ENCODE data around the gene PCDHA1. TPM values are rescaled to one million over a fixed set of nuclear protein-coding genes. Genes with fewer than 3 reads are reported as not detected.
"Not testable (repeated sequence)": the region's sequence is repeated elsewhere in the genome, so short reads cannot be mapped to it uniquely, and the experiment has no call there.

The PCDHA1 gene
- total RNA-seq, 1 experiment from 2014 or later = not detected

DNA sequence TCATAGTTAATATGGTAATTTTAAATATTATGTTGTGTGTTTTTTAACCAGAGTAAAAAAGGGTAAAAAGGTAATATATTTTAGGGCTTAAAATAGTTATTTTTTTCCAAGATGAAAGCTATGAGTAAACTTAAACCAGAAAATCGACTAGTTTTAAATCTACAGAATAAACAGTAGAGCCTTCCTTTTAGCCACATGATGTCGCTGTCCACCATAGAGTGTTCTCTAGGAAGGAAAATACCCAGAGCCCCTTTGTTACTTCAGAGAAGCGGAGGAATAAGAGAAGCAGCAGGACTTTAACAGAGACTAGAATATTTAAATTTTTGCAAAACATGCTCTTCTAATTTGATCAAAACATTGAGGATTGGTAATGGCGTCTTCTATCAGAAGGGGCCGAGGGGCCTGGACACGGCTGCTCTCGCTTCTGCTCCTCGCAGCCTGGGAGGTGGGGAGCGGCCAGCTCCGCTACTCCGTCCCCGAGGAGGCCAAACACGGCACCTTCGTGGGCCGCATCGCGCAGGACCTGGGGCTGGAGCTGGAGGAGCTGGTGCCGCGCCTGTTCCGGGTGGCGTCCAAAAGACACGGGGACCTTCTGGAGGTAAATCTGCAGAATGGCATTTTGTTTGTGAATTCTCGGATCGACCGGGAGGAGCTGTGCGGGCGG, 8.8 kb downstream of the PCDHA1 start, which contains the start of gene PCDHA2:
Gene PCDHA2 (plus strand): TSS at position 258 of the 664 bp plus-strand sequence.
- intact Hi-C loops (cut with micrococcal nuclease; ENCODE audit: unreplicated experiment) = no loop called here
- Histone ChIP-seq H3K9me3 (peaks cover 3% of the 10 kb centered on the region; the same call in 1 of the 2 replicates), H3K36me3 (ENCODE audit: control insufficient read depth, insufficient read depth, low read length) (no peaks in the 10 kb centered on the region), H3K4me3 (ENCODE audit: low read depth, low read length) (no peak within 1 kb of the TSS), H3K27me3 (replicated peaks; ENCODE audit: control insufficient read depth, insufficient read depth, low read length) (no peaks in the 10 kb centered on the region), H3K4me1 (no peaks in the 10 kb centered on the region)
- Mint-ChIP-seq H3K27me3 (ENCODE audit: insufficient read depth, unreplicated experiment) (no peaks in the 10 kb centered on the region), H3K27ac (ENCODE audit: unreplicated experiment) (no peak within 1 kb of the TSS), H3K4me3 (ENCODE audit: unreplicated experiment) (no peak within 1 kb of the TSS), H3K9me3 (ENCODE audit: unreplicated experiment) (peaks cover 16% of the 10 kb centered on the region), H3K36me3 (ENCODE audit: insufficient read depth, unreplicated experiment) (no peaks in the 10 kb centered on the region), H3K4me1 (ENCODE audit: low read depth, unreplicated experiment) (no peaks in the 10 kb centered on the region)
- ChIA-PET POLR2A (no interaction called here), CTCF (no interaction called here)
- TF ChIP-seq, protein P1, sequence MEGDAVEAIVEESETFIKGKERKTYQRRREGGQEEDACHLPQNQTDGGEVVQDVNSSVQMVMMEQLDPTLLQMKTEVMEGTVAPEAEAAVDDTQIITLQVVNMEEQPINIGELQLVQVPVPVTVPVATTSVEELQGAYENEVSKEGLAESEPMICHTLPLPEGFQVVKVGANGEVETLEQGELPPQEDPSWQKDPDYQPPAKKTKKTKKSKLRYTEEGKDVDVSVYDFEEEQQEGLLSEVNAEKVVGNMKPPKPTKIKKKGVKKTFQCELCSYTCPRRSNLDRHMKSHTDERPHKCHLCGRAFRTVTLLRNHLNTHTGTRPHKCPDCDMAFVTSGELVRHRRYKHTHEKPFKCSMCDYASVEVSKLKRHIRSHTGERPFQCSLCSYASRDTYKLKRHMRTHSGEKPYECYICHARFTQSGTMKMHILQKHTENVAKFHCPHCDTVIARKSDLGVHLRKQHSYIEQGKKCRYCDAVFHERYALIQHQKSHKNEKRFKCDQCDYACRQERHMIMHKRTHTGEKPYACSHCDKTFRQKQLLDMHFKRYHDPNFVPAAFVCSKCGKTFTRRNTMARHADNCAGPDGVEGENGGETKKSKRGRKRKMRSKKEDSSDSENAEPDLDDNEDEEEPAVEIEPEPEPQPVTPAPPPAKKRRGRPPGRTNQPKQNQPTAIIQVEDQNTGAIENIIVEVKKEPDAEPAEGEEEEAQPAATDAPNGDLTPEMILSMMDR (IDR thresholded peaks at IDR 0.05; ENCODE audit: insufficient read depth in 1 of 2, low read depth in 1 of 2, low read length in 1 of 2, severe bottlenecking in 1 of 2, unreplicated experiment in 1 of 2) = no peak
- DNase-seq = no peak
- BruUV-seq (replicated peaks) = no TSS peak

DNA sequence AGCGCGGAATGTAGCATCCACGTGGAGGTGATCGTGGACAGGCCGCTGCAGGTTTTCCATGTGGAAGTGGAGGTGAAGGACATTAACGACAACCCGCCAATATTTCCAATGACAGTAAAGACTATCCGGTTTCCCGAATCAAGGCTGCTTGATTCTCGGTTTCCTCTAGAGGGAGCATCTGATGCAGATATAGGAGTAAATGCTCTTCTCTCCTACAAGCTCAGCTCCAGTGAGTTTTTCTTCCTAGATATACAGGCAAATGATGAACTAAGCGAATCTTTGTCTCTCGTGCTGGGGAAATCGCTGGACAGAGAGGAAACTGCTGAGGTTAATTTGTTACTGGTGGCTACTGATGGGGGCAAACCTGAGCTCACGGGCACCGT, 9.3 kb downstream of the PCDHA1 start:
- Mint-ChIP-seq H3K4me3 (ENCODE audit: unreplicated experiment) (no peak overlapping the region), H3K4me1 (ENCODE audit: low read depth, unreplicated experiment) (no peaks in the 10 kb centered on the region), H3K36me3 (ENCODE audit: insufficient read depth, unreplicated experiment) (no peaks in the 10 kb centered on the region), H3K9me3 (ENCODE audit: unreplicated experiment) (peaks cover 16% of the 10 kb centered on the region), H3K27me3 (ENCODE audit: insufficient read depth, unreplicated experiment) (no peaks in the 10 kb centered on the region), H3K27ac (ENCODE audit: unreplicated experiment) (no peak overlapping the region)
- no TSS peak for BruUV-seq (replicated peaks)
- POLR2A ChIA-PET = no interaction called here
- intact Hi-C loops (cut with micrococcal nuclease; ENCODE audit: unreplicated experiment) = no loop called here
- H3K4me1 ChIP-seq = no peaks in the 10 kb centered on the region
- CTCF ChIA-PET = no interaction called here
- no peaks in the 10 kb centered on the region for H3K27me3 ChIP-seq (replicated peaks; ENCODE audit: control insufficient read depth, insufficient read depth, low read length)
- DNase-seq = peak in 1 of 2 experiments; percentile 12
- H3K9me3 ChIP-seq = peaks cover 3% of the 10 kb centered on the region; the same call in 1 of the 2 replicates
- no peak overlapping the region for H3K4me3 ChIP-seq (ENCODE audit: low read depth, low read length)
- no peaks in the 10 kb centered on the region for H3K36me3 ChIP-seq (ENCODE audit: control insufficient read depth, insufficient read depth, low read length)
- TF ChIP-seq, protein P1 (IDR thresholded peaks at IDR 0.05; ENCODE audit: insufficient read depth in 1 of 2, low read depth in 1 of 2, low read length in 1 of 2, severe bottlenecking in 1 of 2, unreplicated experiment in 1 of 2) = no peak

DNA sequence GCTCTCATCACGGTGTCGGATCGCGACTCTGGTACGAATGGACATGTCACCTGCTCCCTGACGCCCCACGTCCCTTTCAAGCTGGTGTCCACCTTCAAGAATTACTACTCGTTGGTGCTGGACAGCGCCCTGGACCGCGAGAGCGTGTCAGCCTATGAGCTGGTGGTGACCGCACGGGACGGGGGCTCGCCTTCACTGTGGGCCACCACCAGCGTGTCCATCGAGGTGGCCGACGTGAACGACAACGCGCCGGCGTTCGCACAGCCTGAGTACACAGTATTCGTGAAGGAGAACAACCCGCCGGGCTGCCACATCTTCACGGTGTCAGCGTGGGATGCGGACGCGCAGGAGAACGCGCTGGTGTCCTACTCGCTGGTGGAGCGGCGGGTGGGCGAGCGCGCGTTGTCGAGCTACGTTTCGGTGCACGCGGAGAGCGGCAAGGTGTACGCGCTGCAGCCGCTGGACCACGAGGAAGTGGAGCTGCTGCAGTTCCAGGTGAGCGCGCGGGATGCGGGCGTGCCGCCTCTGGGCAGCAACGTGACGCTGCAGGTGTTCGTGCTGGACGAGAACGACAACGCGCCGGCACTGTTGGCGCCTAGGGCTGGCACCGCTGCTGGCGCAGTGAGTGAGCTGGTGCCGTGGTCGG, 10.3 kb downstream of the PCDHA1 start:
- H3K4me3 ChIP-seq (ENCODE audit: low read depth, low read length); H3K4me1 Mint-ChIP-seq (ENCODE audit: low read depth, unreplicated experiment); H3K27ac Mint-ChIP-seq (ENCODE audit: unreplicated experiment); DNase-seq; H3K36me3 ChIP-seq (ENCODE audit: control insufficient read depth, insufficient read depth, low read length); H3K4me1 ChIP-seq; H3K36me3 Mint-ChIP-seq (ENCODE audit: insufficient read depth, unreplicated experiment); H3K27me3 Mint-ChIP-seq (ENCODE audit: insufficient read depth, unreplicated experiment); POLR2A ChIA-PET; BruUV-seq (replicated peaks); H3K27me3 ChIP-seq (replicated peaks; ENCODE audit: control insufficient read depth, insufficient read depth, low read length); CTCF ChIA-PET; H3K9me3 ChIP-seq; intact Hi-C loops (cut with micrococcal nuclease; ENCODE audit: unreplicated experiment); H3K4me3 Mint-ChIP-seq (ENCODE audit: unreplicated experiment): not testable (repeated sequence)
- peaks cover 16% of the 10 kb centered on the region for H3K9me3 Mint-ChIP-seq (ENCODE audit: unreplicated experiment)

All from Caco-2 (cell line).